ENCODE measurements around the gene TAOK2.

- TF ChIP-seq CTCF (IDR thresholded peaks at IDR 0.05) (no peak), POLR2A (IDR thresholded peaks at IDR 0.05) (no peak), POLR2AphosphoS5 (IDR thresholded peaks at IDR 0.05) (no peak)
Measured at GRCh38 chr16:30009085-30009862, 35.6 kb downstream of the TAOK2 start.
